ENCODE data around the gene C5orf58. TPM values are rescaled to one million over a fixed set of nuclear protein-coding genes. Genes with fewer than 3 reads are reported as not detected.

Gene C5orf58
- total RNA-seq, 2 experiments from 2014 or later, result not detected

DNA sequence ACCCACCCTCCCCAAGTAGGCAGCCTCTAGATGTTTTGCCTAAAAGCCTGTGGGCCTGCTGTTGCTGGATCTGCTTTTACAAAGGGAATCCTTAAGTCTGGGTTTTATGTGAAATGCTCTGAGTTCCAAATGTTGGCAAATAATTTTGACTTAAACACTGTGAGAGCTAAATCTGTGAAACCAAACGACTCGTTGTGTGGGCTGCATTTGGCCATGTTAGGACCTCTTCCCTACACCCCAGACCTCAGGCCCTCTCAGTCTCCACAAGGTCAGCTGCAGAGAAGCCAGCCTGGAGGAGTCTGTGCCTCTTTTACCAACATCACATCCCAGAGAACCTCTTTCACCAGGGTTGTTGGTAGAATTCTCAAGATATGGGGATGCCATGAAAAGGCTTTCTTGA is 55.4 kb downstream of the C5orf58 start:
- peak overlapping the region; percentile 63 to 70 for H3K27ac ChIP-seq (ENCODE audit: low read depth in 1 of 2, low read length in 2 of 2)
- peaks cover 100% of the 10 kb centered on the region for H3K4me1 Mint-ChIP-seq (ENCODE audit: low read depth)
- H3K36me3 Mint-ChIP-seq (ENCODE audit: low read depth), result peaks cover 100% of the 10 kb centered on the region
- peaks cover 94% of the 10 kb centered on the region for H3K4me1 ChIP-seq (ENCODE audit: insufficient read depth, low read length)
- ATAC-seq (ENCODE audit: poor library complexity) (no peak), DNase-seq (no peak)
- H3K36me3 ChIP-seq (ENCODE audit: insufficient read depth, low read length), result peaks cover 98% of the 10 kb centered on the region
- no peak overlapping the region for H3K4me3 ChIP-seq (ENCODE audit: low read length)
- ChIA-PET POLR2A (interaction anchor here (1.0 to 18.4 kb wide), 8 partner anchors 8 to 43 kb away, joined by 3 to 426 read pairs (median 8); partner anchors contain the start of gene LCP2), CTCF (interaction anchor here (1.5 to 3.1 kb wide), 2 partner anchors 15 to 51 kb away, joined by 5 to 11 read pairs; no protein-coding TSS in a partner anchor)
- H3K4me3 Mint-ChIP-seq, result peak overlapping the region; percentile 84
- peak overlapping the region; percentile 96 for H3K27ac Mint-ChIP-seq
- intact Hi-C loops (cut with DNase I, micrococcal nuclease), result loop anchor here (1.0 to 2.0 kb wide), 2 partner anchors 9 to 13 kb away; partner anchors contain the start of gene LCP2 (in 1 of the 2)
- H3K9me3 Mint-ChIP-seq, result no peaks in the 10 kb centered on the region
- TF ChIP-seq, protein P1, sequence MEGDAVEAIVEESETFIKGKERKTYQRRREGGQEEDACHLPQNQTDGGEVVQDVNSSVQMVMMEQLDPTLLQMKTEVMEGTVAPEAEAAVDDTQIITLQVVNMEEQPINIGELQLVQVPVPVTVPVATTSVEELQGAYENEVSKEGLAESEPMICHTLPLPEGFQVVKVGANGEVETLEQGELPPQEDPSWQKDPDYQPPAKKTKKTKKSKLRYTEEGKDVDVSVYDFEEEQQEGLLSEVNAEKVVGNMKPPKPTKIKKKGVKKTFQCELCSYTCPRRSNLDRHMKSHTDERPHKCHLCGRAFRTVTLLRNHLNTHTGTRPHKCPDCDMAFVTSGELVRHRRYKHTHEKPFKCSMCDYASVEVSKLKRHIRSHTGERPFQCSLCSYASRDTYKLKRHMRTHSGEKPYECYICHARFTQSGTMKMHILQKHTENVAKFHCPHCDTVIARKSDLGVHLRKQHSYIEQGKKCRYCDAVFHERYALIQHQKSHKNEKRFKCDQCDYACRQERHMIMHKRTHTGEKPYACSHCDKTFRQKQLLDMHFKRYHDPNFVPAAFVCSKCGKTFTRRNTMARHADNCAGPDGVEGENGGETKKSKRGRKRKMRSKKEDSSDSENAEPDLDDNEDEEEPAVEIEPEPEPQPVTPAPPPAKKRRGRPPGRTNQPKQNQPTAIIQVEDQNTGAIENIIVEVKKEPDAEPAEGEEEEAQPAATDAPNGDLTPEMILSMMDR (IDR thresholded peaks at IDR 0.05), result no peak
- no peaks in the 10 kb centered on the region for H3K9me3 ChIP-seq (ENCODE audit: control insufficient read depth in 1 of 2, insufficient read depth in 1 of 2, low read length in 2 of 2)
- H3K27me3 Mint-ChIP-seq, result no peaks in the 10 kb centered on the region
- H3K27me3 ChIP-seq (ENCODE audit: control insufficient read depth in 1 of 2, insufficient read depth in 2 of 2, low read length in 2 of 2), result no peaks in the 10 kb centered on the region

DNA sequence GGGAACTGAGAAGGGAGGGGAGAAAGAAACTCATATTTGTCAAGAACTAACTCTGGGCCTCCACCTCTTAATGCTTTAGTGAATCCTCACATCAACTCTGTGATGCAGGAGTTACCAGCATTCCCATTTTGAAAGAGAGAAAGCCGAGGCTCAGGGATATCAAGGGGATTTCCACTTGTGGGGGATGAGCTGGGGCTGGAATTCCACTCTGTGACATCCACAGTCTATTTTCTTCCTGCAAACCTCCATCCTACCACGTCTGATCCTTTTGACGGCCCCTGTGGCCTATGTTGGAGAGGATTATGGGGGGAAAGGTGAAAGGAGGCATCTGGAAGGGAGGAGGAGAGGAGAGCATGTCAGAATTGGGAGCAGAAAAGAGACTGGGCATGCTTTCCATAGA is 55.8 kb downstream of the C5orf58 start:
- Mint-ChIP-seq H3K36me3 (ENCODE audit: low read depth) (peaks cover 100% of the 10 kb centered on the region), H3K4me3 (peak overlapping the region; percentile 84), H3K4me1 (ENCODE audit: low read depth) (peaks cover 100% of the 10 kb centered on the region), H3K9me3 (no peaks in the 10 kb centered on the region), H3K27ac (peak overlapping the region; percentile 96), H3K27me3 (no peaks in the 10 kb centered on the region)
- POLR2A ChIA-PET, result interaction anchor here (1.1 to 18.4 kb wide), 7 partner anchors 8 to 43 kb away, joined by 5 to 426 read pairs (median 8); partner anchors contain the start of gene LCP2
- no peak for ATAC-seq (ENCODE audit: poor library complexity)
- Histone ChIP-seq H3K9me3 (ENCODE audit: control insufficient read depth in 1 of 2, insufficient read depth in 1 of 2, low read length in 2 of 2) (no peaks in the 10 kb centered on the region), H3K36me3 (ENCODE audit: insufficient read depth, low read length) (peaks cover 98% of the 10 kb centered on the region), H3K4me3 (ENCODE audit: low read length) (no peak overlapping the region), H3K27ac (ENCODE audit: low read depth in 1 of 2, low read length in 2 of 2) (peak overlapping the region; percentile 63 to 70), H3K27me3 (ENCODE audit: control insufficient read depth in 1 of 2, insufficient read depth in 2 of 2, low read length in 2 of 2) (no peaks in the 10 kb centered on the region), H3K4me1 (ENCODE audit: insufficient read depth, low read length) (peaks cover 93% of the 10 kb centered on the region)
- CTCF ChIA-PET, result interaction anchor here (1.5 to 3.1 kb wide), 3 partner anchors 14 to 50 kb away, joined by 5 to 12 read pairs (median 11); no protein-coding TSS in a partner anchor
- intact Hi-C loops (cut with DNase I, micrococcal nuclease), result loop anchor here (1.0 to 2.0 kb wide), 2 partner anchors 9 to 14 kb away; partner anchors contain the start of gene LCP2 (in 1 of the 2)
- TF ChIP-seq, protein P1 (IDR thresholded peaks at IDR 0.05), result no peak
- no peak for DNase-seq

DNA sequence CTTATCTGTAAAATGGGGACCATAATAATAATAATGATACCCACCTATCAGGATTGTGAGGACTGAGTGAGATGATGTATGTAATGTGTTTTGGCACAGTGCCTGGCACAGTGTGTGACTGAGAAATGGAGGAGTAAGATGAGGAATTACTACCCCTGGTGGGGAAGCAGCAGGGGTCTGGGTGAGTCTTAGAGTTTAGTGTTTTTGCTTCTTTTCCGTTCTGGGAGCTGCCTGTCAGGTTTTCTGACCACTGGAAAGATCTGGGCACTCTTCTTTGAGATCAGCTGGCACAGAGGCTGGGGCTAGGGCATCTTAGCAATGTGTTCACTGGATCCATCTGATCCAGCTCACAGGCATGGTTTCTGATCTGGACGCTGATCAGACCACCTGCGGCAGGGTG is 56.3 kb downstream of the C5orf58 start:
- Mint-ChIP-seq H3K27ac (peak overlapping the region; percentile 96), H3K9me3 (no peaks in the 10 kb centered on the region), H3K27me3 (no peaks in the 10 kb centered on the region), H3K36me3 (ENCODE audit: low read depth) (peaks cover 100% of the 10 kb centered on the region), H3K4me3 (peak overlapping the region; percentile 84), H3K4me1 (ENCODE audit: low read depth) (peaks cover 100% of the 10 kb centered on the region)
- Histone ChIP-seq H3K36me3 (ENCODE audit: insufficient read depth, low read length) (peaks cover 98% of the 10 kb centered on the region), H3K27me3 (ENCODE audit: control insufficient read depth in 1 of 2, insufficient read depth in 2 of 2, low read length in 2 of 2) (no peaks in the 10 kb centered on the region), H3K27ac (ENCODE audit: low read depth in 1 of 2, low read length in 2 of 2) (peak overlapping the region; percentile 63 to 70), H3K4me1 (ENCODE audit: insufficient read depth, low read length) (peaks cover 88% of the 10 kb centered on the region), H3K9me3 (ENCODE audit: control insufficient read depth in 1 of 2, insufficient read depth in 1 of 2, low read length in 2 of 2) (no peaks in the 10 kb centered on the region), H3K4me3 (ENCODE audit: low read length) (no peak overlapping the region)
- ChIA-PET CTCF (interaction anchor here (0.8 to 3.1 kb wide), 5 partner anchors 8 to 50 kb away, joined by 3 to 12 read pairs (median 5); no protein-coding TSS in a partner anchor), POLR2A (interaction anchor here (1.1 to 18.4 kb wide), 6 partner anchors 8 to 42 kb away, joined by 4 to 426 read pairs (median 8); partner anchors contain the start of gene LCP2)
- TF ChIP-seq, protein P1 (IDR thresholded peaks at IDR 0.05), result no peak
- ATAC-seq (ENCODE audit: poor library complexity) (no peak), DNase-seq (no peak)
- intact Hi-C loops (cut with DNase I, micrococcal nuclease), result loop anchor here in 1 of 2 experiments (2.0 kb wide), 1 partner anchor 14 kb away; no protein-coding TSS in a partner anchor

All from CD4-positive, alpha-beta T cell (primary cell).